Measurements from ENCODE around the gene RHOBTB3. TPM values are rescaled to one million over a fixed set of nuclear protein-coding genes. Genes with fewer than 3 reads are reported as not detected.

Gene RHOBTB3
- total and polyA plus RNA-seq, 10 of the 15 experiments (the other 5 are each of a cell fraction or from before 2014, with no cell fraction given) = 3.6 to 42.8 (median 8.4) TPM

GRCh38 chr5:95818181-95819147 is 87.3 kb downstream of the RHOBTB3 start (continued):
- TF ChIP-seq BCLAF1 (IDR thresholded peaks at IDR 0.05) (no peak), SIN3A (IDR thresholded peaks at IDR 0.05; ENCODE audit: low read depth, low read length) (no peak), CHD1 (IDR thresholded peaks at IDR 0.05; ENCODE audit: low read depth, low read length) (no peak), USF2 (IDR thresholded peaks at IDR 0.05; ENCODE audit: borderline replicate concordance, low read depth, low read length) (no peak), CEBPB (IDR thresholded peaks at IDR 0.05; ENCODE audit: borderline replicate concordance in 1 of 2, low read depth in 2 of 2, low read length in 2 of 2) (no peak), YBX1 (IDR thresholded peaks at IDR 0.05) (no peak), RELB (IDR thresholded peaks at IDR 0.05; ENCODE audit: low read depth) (0 out of 2 replicates have a peak, but pooled peaks have one; percentile 31), IRF5 (IDR thresholded peaks at IDR 0.05; ENCODE audit: borderline replicate concordance) (no peak), PRDM15 (CRISPR knock-in tag; IDR thresholded peaks at IDR 0.05) (no peak), NBN (IDR thresholded peaks at IDR 0.05) (no peak), MAX (IDR thresholded peaks at IDR 0.05; ENCODE audit: low read depth, low read length) (no peak), CBX5 (IDR thresholded peaks at IDR 0.05; ENCODE audit: low read depth) (no peak), CEBPZ (IDR thresholded peaks at IDR 0.05; ENCODE audit: low read depth, low read length) (no peak)
